ENCODE data around the gene FOCAD.

FOCAD gene

DNA sequence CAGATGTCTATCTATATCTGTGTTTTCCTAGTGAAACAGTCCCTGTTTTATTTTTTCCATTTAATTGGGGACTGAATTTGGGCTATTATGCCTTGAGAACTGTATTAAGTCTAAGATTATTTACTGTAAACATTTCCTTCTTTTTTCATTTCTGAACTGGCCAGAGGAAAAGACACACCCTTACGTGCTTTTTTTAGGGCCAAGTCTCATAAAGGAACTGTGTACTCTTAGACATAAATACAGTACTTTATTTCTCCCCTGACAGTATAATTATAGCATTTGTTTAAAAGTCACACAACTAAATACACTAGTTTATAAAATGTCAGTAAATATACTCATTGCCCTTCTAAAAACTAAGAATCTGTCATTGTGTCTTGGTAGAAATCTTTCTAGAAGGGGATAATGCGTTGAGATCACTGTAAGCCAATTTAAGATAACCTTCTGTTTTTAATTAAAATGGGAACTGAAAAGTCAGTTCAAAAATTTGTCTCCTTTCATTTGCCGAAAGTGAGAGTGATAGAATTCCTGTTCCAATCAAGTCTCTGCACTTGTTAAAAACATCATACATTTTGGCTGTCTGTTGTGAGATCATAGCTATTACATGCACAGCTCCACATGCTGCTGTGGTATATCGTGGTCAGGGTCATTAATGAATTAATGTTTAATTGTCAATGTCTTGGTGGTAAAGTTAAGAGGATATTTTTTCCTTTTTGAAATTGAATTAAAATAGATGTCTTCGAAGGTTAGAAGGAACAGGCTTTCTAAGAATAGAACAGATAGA is 132.1 kb downstream of the FOCAD start:
- Histone ChIP-seq H2AFZ (ENCODE audit: low read length) (no peak overlapping the region), H3K4me2 (ENCODE audit: low read depth, low read length) (no peak overlapping the region), H3F3A (ENCODE audit: insufficient read depth, low read length) (no peaks in the 10 kb centered on the region)

DNA sequence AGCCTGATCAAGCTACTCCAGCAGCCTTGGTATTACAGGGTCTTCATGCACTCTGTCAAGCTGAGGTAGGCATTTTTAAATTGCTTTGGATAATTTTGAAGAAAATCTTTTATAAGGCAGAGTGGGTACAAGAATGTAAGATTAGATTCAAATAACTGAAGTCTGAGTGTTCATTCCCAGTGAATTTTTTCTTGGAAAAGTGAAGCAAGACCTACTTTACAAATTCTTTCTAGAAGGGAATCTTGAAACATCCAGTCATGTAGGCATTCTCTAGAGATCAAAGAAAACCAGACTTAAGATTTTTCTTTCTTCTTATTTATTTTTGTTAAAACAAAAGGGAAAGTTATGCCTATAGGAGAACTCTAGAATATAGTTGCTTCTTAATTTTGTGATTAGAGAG is 139.0 kb downstream of the FOCAD start:
- Histone ChIP-seq H3K9me2 (replicated peaks; ENCODE audit: insufficient read depth, low read length) (no peaks in the 10 kb centered on the region), H3K27ac (ENCODE audit: low read length) (no peak overlapping the region), H4K20me1 (ENCODE audit: insufficient read depth, low read length) (no peaks in the 10 kb centered on the region), H2AFZ (ENCODE audit: low read length) (no peak overlapping the region), H3K27me3 (replicated peaks; ENCODE audit: insufficient read depth, low read length) (no peaks in the 10 kb centered on the region), H3K9ac (ENCODE audit: low read length) (no peak overlapping the region), H3K36me3 (replicated peaks; ENCODE audit: insufficient read depth, low read length) (no peaks in the 10 kb centered on the region), H3K4me2 (ENCODE audit: low read depth, low read length) (no peak overlapping the region), H3K4me1 (ENCODE audit: low read length) (no peaks in the 10 kb centered on the region), H3K79me2 (ENCODE audit: low read length) (no peaks in the 10 kb centered on the region), H3K9me3 (replicated peaks; ENCODE audit: insufficient read depth, low read length) (no peaks in the 10 kb centered on the region), H3K4me3 (ENCODE audit: low read length) (no peak overlapping the region), H3F3A (ENCODE audit: insufficient read depth, low read length) (no peaks in the 10 kb centered on the region)
- TF ChIP-seq EZH2 (optimal IDR thresholded peaks at IDR 0.05; ENCODE audit: low read depth, low read length) (no peak), EZH2phosphoT487 (IDR thresholded peaks at IDR 0.05; ENCODE audit: low read length) (no peak)
- TF ChIP-seq, protein P1, sequence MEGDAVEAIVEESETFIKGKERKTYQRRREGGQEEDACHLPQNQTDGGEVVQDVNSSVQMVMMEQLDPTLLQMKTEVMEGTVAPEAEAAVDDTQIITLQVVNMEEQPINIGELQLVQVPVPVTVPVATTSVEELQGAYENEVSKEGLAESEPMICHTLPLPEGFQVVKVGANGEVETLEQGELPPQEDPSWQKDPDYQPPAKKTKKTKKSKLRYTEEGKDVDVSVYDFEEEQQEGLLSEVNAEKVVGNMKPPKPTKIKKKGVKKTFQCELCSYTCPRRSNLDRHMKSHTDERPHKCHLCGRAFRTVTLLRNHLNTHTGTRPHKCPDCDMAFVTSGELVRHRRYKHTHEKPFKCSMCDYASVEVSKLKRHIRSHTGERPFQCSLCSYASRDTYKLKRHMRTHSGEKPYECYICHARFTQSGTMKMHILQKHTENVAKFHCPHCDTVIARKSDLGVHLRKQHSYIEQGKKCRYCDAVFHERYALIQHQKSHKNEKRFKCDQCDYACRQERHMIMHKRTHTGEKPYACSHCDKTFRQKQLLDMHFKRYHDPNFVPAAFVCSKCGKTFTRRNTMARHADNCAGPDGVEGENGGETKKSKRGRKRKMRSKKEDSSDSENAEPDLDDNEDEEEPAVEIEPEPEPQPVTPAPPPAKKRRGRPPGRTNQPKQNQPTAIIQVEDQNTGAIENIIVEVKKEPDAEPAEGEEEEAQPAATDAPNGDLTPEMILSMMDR (IDR thresholded peaks at IDR 0.05; ENCODE audit: low read length): no peak
- DNase-seq: no peak

More for the DNA sequence above, 132.1 kb downstream of the FOCAD start:
- Histone ChIP-seq H3K36me3 (replicated peaks; ENCODE audit: insufficient read depth, low read length) (no peaks in the 10 kb centered on the region), H3K9me2 (replicated peaks; ENCODE audit: insufficient read depth, low read length) (no peaks in the 10 kb centered on the region), H3K27me3 (replicated peaks; ENCODE audit: insufficient read depth, low read length) (no peaks in the 10 kb centered on the region), H3K9ac (ENCODE audit: low read length) (no peak overlapping the region), H4K20me1 (ENCODE audit: insufficient read depth, low read length) (no peaks in the 10 kb centered on the region), H3K27ac (ENCODE audit: low read length) (no peak overlapping the region), H3K9me3 (replicated peaks; ENCODE audit: insufficient read depth, low read length) (no peaks in the 10 kb centered on the region), H3K79me2 (ENCODE audit: low read length) (no peaks in the 10 kb centered on the region), H3K4me1 (ENCODE audit: low read length) (0 out of 2 replicates have a peak, but pooled peaks cover 4% of the 10 kb centered on the region), H3K4me3 (ENCODE audit: low read length) (no peak overlapping the region)
- no peak for DNase-seq
- TF ChIP-seq, protein P1 (IDR thresholded peaks at IDR 0.05; ENCODE audit: low read length): no peak
- TF ChIP-seq EZH2 (optimal IDR thresholded peaks at IDR 0.05; ENCODE audit: low read depth, low read length) (no peak), EZH2phosphoT487 (IDR thresholded peaks at IDR 0.05; ENCODE audit: low read length) (no peak)

DNA sequence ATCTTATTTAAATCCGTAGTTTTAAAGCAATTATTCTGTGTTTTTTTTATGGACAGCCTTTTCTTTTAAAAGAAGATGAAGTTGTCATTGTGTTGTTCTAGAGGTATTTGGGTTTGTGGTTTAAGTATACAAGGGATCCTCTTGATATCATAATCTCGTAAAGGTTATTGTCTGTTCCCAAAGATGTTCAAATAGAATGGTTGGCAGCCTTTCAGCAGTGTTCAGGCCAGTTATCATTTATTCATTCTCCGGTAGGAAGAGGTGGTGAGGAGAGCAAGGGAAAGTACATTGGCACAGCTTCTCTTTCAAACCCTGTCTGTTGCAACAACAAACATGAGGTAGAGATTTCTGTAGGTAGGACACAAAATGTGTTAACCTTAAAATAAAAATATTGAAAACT is 147.0 kb downstream of the FOCAD start:
- TF ChIP-seq, protein P1 (IDR thresholded peaks at IDR 0.05; ENCODE audit: low read length): no peak
- TF ChIP-seq EZH2phosphoT487 (IDR thresholded peaks at IDR 0.05; ENCODE audit: low read length) (no peak), EZH2 (optimal IDR thresholded peaks at IDR 0.05; ENCODE audit: low read depth, low read length) (no peak)
- H3K9me3 ChIP-seq (replicated peaks; ENCODE audit: insufficient read depth, low read length): no peaks in the 10 kb centered on the region
- no peak for DNase-seq
- H3K79me2 ChIP-seq (ENCODE audit: low read length): no peaks in the 10 kb centered on the region
- H3F3A ChIP-seq (ENCODE audit: insufficient read depth, low read length): no peaks in the 10 kb centered on the region
- no peaks in the 10 kb centered on the region for H3K27me3 ChIP-seq (replicated peaks; ENCODE audit: insufficient read depth, low read length)
- no peaks in the 10 kb centered on the region for H3K36me3 ChIP-seq (replicated peaks; ENCODE audit: insufficient read depth, low read length)
- no peak overlapping the region for H3K27ac ChIP-seq (ENCODE audit: low read length)
- no peak overlapping the region for H3K9ac ChIP-seq (ENCODE audit: low read length)
- no peak overlapping the region for H2AFZ ChIP-seq (ENCODE audit: low read length)
- H3K4me2 ChIP-seq (ENCODE audit: low read depth, low read length): no peak overlapping the region
- H4K20me1 ChIP-seq (ENCODE audit: insufficient read depth, low read length): no peaks in the 10 kb centered on the region
- no peak overlapping the region for H3K4me3 ChIP-seq (ENCODE audit: low read length)
- no peaks in the 10 kb centered on the region for H3K9me2 ChIP-seq (replicated peaks; ENCODE audit: insufficient read depth, low read length)
- H3K4me1 ChIP-seq (ENCODE audit: low read length): no peaks in the 10 kb centered on the region
